Stimulated activated CD4-positive, alpha-beta T cell treated with anti-CD3 and anti-CD28 coated beads, Interleukin-1b, Interleukin-23, amount 100 ng/mL, for 1 hour (primary cell): ENCODE data around the gene DUSP22.
A peak's percentile ranks its signal among the peaks of the same experiment; 100 is the strongest.

Experiments
- DNase-seq, 2 donors: peaks; one replicate each; pipeline ENCODE4 v3.0.0-alpha.2; 2020; ENCODE audit warnings: low read depth in 2 of 2

Gene DUSP22

DNA sequence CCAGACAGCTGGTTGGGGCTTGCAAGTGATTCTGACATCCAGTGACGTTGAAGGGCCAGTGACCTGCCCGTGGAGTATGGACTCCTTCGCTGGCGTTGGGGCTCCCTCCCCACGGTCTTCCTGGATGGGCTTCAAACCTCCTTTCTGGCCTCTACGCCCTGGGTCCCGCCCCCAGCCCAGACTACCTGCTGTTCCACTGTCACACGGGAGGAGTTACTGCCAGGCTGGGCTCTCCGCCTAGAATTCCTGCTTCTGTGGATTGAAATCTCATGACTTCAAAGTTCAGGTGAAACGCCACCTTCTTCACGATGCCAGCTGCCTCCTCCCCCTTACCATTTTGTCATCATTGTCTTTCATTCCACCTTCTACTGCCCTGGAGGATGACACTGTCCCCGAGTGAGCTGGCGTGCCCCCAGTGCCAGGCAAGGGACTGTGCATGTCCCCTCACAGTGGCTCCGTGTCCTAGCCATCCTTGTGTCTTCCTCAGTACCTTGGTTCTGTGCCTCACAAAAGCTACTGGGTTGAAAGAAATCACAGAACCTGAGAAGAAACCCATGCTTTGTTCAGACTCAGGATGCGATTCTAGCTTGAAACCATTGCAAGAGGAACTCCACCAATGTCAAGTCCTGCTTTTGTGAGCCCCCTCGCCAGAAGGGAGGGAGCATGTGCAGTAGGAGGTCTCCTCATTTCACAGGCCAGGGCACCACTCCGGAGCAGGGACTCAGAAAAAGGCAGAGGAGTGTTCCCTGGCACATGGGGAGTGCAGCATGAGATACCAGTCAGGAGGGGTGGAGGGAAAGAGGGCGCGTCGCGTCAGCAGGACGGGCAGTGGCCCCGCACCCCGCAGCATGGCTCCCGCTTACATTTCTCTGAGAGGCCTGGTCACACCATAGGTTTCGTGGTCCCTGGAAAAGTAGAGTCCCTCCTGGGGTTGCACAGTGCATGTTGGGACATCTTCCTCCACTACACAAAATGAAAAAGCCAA lies 88.2 kb downstream of the DUSP22 start:
- DNase-seq = no peak

GRCh38 chr6:381742-382461 lies 89.6 kb downstream of the DUSP22 start:
- no peak for DNase-seq

- no peak for DNase-seq
Measured at GRCh38 chr6:382883-383810, 90.9 kb downstream of the DUSP22 start.

GRCh38 chr6:383856-384255 lies 91.6 kb downstream of the DUSP22 start:
- DNase-seq = no peak

DNA sequence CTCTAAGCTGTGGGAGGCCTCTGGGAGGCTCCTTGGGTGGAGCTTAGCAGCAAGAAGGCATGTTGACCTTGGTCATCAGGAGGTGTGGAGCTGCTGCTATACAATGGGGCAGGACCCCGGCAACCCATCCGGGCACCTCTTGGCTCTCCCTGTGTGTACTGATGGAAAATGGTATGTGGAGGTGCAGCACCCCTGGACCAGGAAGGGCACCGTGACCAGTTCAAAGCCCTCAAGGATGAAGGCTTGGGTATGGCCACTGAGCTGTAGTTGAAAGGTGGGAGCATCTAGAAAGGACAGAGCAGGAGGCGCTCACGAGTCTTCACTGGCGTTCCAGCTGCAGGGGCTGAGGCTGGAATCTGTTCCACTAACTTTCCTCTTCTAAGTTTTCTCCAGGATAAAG lies 92.6 kb downstream of the DUSP22 start:
- DNase-seq = no peak

DNA sequence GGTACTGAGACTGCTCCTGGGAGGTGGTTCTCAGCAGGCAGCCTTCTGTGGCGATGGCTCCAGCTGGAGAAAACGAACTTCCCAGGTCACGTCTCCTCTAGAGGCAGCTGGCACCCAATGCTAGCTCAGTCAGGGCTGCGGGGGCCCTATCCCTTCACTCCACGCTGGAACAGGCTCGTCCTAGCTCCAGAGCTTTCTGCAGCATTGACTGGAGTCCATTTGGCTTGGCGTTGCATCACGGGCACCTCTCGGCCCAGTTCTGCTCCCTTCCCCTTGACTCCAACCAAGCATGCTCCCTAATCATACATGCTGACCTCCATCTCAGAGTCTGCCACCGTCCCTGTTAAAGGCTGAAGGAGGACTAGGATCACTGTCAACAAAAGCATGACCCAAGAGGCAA lies 93.3 kb downstream of the DUSP22 start:
- DNase-seq = no peak

DNA sequence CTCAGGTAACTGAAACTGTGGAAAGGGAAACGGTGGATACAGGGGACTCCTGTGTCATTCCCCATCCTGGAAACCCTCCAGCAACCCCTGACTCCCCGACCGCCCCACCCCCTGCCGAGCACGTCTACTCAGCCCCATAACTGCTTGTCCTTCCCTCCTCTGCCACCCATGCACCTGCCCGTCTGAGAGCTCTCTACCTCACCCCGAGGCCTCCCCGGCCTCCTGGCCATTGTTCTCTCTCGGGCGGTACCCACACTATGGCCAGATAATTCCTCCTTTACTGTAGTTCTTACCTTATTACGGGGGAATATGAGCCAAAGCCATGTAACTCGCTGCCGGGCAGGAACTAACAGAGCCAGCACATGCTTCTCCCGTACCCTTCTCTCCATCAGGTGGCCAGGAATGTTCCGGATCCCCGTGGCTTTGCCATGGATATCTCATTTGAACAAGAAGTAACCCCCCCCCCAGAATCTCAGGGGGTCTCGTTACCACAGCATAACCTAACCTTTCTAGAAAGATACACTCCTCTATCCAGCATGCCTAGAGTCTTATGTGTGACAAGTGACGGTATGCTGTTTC lies 94.5 kb downstream of the DUSP22 start:
- DNase-seq = no peak

DNA sequence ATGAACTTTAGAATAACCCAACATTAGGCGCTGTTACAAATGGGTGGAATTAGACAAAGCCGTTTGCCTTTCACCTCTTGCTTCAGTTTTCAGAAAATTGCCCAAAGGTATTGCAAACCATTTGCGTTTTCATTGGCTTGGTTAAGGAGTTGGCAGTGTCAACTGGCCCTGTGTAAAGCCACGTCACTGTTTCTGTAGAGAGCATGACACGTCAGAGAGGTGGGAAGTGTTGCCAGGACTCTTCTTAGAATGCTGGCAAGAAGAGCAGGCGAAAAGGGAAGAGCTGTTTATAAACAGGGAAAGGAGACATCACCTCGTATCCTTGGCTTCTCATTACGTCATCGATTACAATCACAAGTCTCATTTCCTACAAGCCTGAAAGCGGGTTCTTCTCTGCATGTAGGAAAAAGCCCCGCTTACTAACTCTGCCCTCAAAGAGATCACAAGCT lies 95.0 kb downstream of the DUSP22 start:
- no peak for DNase-seq

DNA sequence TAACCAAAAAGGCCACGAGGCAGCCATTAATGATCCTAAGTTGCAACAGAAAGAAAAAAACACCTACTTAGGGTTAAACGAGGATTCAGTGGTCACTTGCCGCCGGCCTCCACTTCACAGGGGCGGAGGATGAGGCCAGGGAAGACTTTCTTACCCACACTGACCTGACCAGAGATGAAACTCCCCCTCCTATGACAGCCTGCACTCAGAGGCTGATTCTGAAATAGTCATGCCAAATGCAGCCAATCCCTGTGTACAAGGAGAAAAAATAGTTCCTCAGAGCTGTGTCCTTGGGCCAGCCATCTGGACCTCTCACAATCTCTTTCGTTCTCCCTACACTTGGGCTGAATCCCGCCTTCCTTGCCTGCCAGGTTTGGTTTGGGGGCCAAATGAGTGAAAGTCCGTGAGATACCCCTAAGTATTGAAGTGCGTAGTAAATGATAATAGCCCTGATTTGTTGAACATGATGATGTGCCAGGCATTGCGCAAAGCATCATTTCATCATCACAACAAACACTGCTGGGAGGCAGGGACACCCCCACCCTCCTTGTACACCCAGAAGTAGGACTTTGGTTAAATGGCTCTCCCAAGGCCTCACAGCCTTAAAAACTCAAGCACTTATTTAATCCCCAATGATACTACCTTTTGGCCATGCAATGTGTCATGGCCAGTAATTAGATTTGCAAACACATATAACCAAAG lies 96.1 kb downstream of the DUSP22 start:
- DNase-seq = no peak

DNA sequence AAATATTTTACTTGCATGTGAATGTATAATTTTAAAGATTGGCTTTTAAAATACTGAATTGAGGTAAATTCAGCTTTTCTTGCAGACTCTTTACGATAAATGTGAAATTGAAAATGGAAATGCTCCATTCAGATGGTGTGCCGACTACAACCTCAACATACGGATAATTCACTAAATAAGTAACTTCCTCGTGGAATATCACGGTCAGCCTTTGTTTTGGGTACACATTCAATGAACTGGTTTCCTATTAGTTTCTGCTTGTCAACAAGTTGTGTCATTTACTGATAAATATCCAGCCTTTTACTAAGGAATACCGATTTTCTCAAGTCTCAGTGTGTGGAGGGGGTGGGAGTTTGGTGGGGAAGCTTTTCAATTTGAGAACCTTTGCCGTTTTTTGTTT lies 96.9 kb downstream of the DUSP22 start:
- no peak for DNase-seq

DNA sequence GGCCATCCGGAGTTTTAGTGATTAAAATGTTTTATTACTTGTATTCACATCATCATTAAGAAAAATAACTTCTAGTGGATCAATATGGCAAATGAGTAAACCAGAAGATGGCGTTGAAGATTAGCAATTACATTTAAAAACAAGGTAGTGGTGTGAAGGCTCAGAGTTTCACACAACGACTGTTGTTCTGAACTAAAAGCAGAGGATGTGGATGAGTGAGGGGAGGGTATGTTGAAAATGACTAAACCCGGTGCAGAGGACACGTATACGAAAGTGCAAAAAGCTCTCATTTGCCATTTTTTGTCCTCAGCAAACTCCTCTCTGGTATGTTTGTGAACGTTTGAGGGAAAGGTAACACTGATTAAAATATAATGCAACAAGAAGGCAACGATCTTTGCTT lies 97.3 kb downstream of the DUSP22 start:
- DNase-seq = no peak

DNA sequence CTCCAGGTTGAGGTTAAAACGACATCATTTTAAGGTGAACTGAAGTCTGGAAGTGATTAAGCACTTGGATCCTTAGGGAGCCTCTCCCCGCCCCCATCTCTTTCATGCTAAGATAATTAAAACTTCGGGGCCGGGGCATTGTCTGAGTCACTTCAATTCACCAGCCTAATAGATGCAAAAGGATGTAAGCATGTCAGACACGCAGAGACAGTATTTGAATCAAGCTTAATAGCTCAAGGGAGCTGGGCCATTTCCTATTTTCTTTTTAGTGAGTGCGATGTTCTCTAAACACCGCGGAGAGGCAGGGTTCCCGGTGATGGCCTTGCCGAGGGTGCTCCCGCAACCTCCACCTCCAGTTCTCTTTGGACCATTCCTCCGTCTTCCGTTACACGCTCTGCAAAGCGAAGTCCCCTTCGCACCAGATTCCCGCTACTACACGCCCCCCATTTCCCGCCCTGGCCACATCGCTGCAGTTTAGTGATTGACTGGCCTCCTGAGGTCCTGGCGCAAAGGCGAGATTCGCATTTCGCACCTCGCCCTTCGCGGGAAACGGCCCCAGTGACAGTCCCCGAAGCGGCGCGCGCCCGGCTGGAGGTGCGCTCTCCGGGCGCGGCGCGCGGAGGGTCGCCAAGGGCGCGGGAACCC lies 98.7 kb downstream of the DUSP22 start:
- no peak for DNase-seq

- DNase-seq = peak in 1 of 2 donors; percentile 76
Measured at GRCh38 chr6:391559-392440, 99.5 kb downstream of the DUSP22 start, which contains the start of gene IRF4. TSS of gene IRF4 (plus strand) at chr6:391752. CDS start at chr6:393153, 1,401 bp downstream.

DNA sequence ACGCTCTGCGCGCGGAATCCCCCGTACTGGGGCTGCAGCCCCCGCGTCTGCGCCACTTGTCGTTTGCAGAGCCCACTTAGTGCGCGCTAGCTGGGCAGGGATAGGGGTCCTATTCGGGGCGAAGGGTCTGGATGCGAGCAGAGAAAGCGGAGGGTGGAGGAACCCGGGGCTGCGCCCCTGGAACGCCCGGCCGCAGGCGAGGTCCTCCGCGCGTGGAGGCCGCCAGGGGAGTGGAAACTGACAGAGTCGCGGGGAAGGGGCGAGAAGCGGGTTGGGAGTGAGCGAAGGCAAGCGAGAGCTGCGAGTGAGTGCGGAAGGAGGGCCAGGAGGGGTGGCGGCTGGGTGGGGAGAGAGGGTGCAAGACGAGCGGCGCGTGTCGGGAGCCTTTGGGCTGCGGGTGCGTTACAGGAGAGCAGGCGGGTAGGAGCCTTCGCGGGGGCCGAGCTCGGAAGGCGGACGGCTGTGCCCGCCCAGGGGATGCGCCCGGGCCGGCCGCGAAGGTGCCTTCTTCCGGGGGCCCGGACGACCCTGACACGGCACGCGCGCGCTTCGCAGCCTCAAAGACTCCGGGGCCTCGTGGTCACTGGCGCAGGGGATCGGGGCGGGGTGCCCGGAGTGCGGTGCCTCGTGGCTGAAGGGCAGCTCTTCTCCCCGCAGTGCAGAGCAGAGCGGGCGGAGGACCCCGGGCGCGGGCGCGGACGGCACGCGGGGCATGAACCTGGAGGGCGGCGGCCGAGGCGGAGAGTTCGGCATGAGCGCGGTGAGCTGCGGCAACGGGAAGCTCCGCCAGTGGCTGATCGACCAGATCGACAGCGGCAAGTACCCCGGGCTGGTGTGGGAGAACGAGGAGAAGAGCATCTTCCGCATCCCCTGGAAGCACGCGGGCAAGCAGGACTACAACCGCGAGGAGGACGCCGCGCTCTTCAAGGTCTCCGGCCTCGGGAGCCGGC lies 100.4 kb downstream of the DUSP22 start:
- no peak for DNase-seq

DNA sequence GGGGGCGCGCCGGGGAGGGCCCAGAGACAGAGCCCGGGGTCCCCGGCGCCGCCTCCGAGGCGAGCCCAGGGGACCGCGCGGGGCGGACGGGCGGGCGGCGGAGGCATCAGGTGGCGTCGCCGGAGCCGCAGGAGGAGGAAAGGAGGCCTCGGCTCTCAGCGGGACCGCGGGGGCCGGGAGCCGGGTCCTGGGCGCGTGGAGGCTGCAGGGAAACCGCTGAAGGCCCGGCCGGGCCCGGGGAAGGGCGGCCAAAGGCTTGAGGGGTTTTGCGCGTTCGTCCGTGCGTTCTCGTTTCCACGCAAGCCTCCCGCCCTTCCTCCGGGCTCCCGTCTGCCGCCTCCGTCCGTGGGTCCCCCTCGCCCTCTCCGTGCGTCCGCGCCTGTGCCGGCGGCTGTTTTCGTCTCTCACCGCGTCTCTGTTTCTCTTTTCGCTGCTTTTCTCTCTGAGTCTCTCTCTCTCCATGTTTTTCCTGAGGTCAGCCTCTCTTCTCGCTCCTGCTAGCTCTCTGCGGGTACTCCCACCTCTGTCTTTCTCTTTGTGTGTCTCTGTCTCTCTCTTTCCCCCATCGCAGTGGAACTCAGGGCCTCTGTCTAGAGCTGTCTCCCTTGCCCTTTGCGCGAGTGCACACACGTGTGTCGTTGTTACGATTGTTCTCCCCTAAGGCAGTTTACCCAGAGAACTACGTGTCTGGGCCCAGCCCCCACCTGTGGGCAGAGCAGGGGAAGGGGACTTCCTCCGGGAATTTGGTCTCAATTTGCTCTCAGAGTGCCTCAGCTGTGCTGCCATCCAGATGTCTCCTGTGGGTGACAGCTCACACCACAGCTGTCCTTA lies 101.3 kb downstream of the DUSP22 start:
- no peak for DNase-seq

GRCh38 chr6:394641-395289 lies 102.5 kb downstream of the DUSP22 start:
- DNase-seq = no peak
